ENCODE results near the gene EPHA6.

DNA sequence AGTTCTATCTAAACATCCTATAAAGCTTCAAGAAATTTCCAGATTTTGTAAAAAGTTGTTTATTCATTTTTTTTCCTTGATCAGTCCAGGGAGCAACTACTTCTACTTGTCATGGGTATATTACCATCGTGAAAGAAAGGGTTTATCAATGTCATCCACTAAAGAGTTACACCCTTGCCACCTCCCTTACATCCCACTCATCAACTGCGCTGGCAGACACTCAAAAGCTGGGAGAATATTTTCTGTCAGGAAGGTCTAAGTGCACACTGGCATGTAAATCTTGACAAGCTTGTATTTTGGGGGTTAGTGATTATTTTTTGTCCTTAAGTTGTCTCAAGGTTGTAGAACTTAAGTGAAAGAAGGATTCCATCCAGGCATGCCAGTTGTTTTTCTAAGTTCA lies 761.8 kb downstream of the EPHA6 start:
- no peak for TF ChIP-seq EZH2phosphoT487 (IDR thresholded peaks at IDR 0.05)
- TF ChIP-seq, protein P1, sequence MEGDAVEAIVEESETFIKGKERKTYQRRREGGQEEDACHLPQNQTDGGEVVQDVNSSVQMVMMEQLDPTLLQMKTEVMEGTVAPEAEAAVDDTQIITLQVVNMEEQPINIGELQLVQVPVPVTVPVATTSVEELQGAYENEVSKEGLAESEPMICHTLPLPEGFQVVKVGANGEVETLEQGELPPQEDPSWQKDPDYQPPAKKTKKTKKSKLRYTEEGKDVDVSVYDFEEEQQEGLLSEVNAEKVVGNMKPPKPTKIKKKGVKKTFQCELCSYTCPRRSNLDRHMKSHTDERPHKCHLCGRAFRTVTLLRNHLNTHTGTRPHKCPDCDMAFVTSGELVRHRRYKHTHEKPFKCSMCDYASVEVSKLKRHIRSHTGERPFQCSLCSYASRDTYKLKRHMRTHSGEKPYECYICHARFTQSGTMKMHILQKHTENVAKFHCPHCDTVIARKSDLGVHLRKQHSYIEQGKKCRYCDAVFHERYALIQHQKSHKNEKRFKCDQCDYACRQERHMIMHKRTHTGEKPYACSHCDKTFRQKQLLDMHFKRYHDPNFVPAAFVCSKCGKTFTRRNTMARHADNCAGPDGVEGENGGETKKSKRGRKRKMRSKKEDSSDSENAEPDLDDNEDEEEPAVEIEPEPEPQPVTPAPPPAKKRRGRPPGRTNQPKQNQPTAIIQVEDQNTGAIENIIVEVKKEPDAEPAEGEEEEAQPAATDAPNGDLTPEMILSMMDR (IDR thresholded peaks at IDR 0.05): no peak

All from neural progenitor cell (in vitro differentiated cells).